MM.1S (cell line): ENCODE measurements around the gene TET1.
"Not testable (repeated sequence)": the region's sequence is repeated elsewhere in the genome, so short reads cannot be mapped to it uniquely, and the experiment has no call there.

Source experiments
- DNase-seq: peaks from one replicate; pipeline ENCODE4 v3.0.0-alpha.2; 2015
- H2AFZ ChIP-seq: fragments of 300-600 bp; sonication (generic); 2 replicates; pipeline ENCODE4 v1.6.0; 2016; ENCODE audit warnings: antibody characterized with exemption, low read length
- H3F3A ChIP-seq: fragments of 300-600 bp; sonication (generic); 2 replicates; pipeline ENCODE4 v1.6.1; 2016; ENCODE audit warnings: mild to moderate bottlenecking, antibody characterized with exemption, low read length, moderate library complexity, mixed read lengths; ENCODE audit not compliant: insufficient read depth
- H3K27ac ChIP-seq: fragments of 300-600 bp; sonication (generic); 2 replicates; pipeline ENCODE4 v1.5.1; 2016; ENCODE audit warnings: mild to moderate bottlenecking, low read length
- H3K27me3 ChIP-seq: fragments of 300-600 bp; sonication (generic); replicated peaks from 2 replicates; pipeline ENCODE4 v1.6.0; 2016; ENCODE audit warnings: low read length; ENCODE audit not compliant: insufficient read depth
- H3K36me3 ChIP-seq: fragments of 300-600 bp; sonication (generic); replicated peaks from 2 replicates; pipeline ENCODE4 v1.6.1; 2016; ENCODE audit warnings: mild to moderate bottlenecking, low read length, mixed read lengths; ENCODE audit not compliant: insufficient read depth
- H3K4me1 ChIP-seq: fragments of 300-600 bp; sonication (generic); 2 replicates; pipeline ENCODE4 v1.6.1; 2016; ENCODE audit warnings: low read length, mixed read lengths
- H3K4me2 ChIP-seq: fragments of 300-600 bp; sonication (generic); 2 replicates; pipeline ENCODE4 v1.6.0; 2016; ENCODE audit warnings: low read depth, low read length
- H3K4me3 ChIP-seq: fragments of 300-600 bp; sonication (generic); 2 replicates; pipeline ENCODE4 v1.5.1; 2016; ENCODE audit warnings: low read length, mixed read lengths
- H3K79me2 ChIP-seq: fragments of 300-600 bp; sonication (generic); 2 replicates; pipeline ENCODE4 v1.6.1; 2016; ENCODE audit warnings: mixed run types, low read length, mixed read lengths
- H3K9ac ChIP-seq: fragments of 300-600 bp; sonication (generic); 2 replicates; pipeline ENCODE4 v1.6.1; 2016; ENCODE audit warnings: low read length, mixed read lengths
- H3K9me2 ChIP-seq: fragments of 300-600 bp; sonication (generic); replicated peaks from 2 replicates; pipeline ENCODE4 v1.6.1; 2016; ENCODE audit warnings: mild to moderate bottlenecking, low read length, mixed read lengths; ENCODE audit not compliant: insufficient read depth
- H3K9me3 ChIP-seq: fragments of 300-600 bp; sonication (generic); replicated peaks from 2 replicates; pipeline ENCODE4 v1.6.1; 2016; ENCODE audit warnings: mild to moderate bottlenecking, low read length, mixed read lengths; ENCODE audit not compliant: insufficient read depth
- H4K20me1 ChIP-seq: fragments of 300-600 bp; sonication (generic); 2 replicates; pipeline ENCODE4 v1.6.1; 2016; ENCODE audit warnings: mild to moderate bottlenecking, low read length, moderate library complexity, mixed read lengths; ENCODE audit not compliant: insufficient read depth
- EZH2 ChIP-seq: fragments of 300-600 bp; sonication (generic); optimal IDR thresholded peaks from 2 replicates; pipeline ENCODE3; 2017; ENCODE audit warnings: low read depth, mild to moderate bottlenecking, antibody characterized with exemption, low read length, mixed read lengths
- EZH2phosphoT487 ChIP-seq: fragments of 300-600 bp; sonication (generic); IDR thresholded peaks from 2 replicates; pipeline ENCODE4 v1.6.1; 2018; ENCODE audit warnings: antibody characterized with exemption, low read length
- TF ChIP-seq, protein P1 (sequence below): fragments of 300-600 bp; sonication (generic); IDR thresholded peaks from 2 replicates; pipeline ENCODE4 v1.5.1; 2016; ENCODE audit warnings: antibody characterized with exemption, low read length, mixed read lengths

The TET1 gene

DNA sequence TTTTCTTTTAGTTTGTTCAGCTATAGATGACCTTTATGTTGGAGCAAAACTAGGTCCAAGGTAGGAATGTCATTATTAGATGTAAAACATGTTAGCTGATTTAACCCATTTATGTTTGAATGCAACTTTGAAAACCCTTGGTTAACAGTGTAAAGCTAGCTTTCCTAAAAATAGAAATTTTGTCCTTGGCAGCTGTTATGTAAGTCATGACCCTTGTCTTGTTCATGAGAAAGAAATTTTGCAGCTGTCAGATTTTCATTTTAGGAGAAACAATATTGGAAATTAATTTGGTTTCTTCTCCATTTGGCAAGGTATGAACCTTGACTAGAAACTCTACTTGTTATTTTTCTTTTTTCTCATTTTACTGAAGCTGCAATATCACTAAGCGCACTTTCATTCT, 137.0 kb downstream of the TET1 start:
- H3K4me1 ChIP-seq: no peaks in the 10 kb centered on the region
- H3K9me3 ChIP-seq: no peaks in the 10 kb centered on the region
- H3K9me2 ChIP-seq: no peaks in the 10 kb centered on the region
- H3F3A ChIP-seq: no peaks in the 10 kb centered on the region
- no peaks in the 10 kb centered on the region for H3K27me3 ChIP-seq
- no peaks in the 10 kb centered on the region for H3K79me2 ChIP-seq
- H4K20me1 ChIP-seq: no peaks in the 10 kb centered on the region
- no peak overlapping the region for H3K4me2 ChIP-seq
- H2AFZ ChIP-seq: no peak overlapping the region
- TF ChIP-seq EZH2 (no peak), EZH2phosphoT487 (no peak)
- TF ChIP-seq, protein P1, sequence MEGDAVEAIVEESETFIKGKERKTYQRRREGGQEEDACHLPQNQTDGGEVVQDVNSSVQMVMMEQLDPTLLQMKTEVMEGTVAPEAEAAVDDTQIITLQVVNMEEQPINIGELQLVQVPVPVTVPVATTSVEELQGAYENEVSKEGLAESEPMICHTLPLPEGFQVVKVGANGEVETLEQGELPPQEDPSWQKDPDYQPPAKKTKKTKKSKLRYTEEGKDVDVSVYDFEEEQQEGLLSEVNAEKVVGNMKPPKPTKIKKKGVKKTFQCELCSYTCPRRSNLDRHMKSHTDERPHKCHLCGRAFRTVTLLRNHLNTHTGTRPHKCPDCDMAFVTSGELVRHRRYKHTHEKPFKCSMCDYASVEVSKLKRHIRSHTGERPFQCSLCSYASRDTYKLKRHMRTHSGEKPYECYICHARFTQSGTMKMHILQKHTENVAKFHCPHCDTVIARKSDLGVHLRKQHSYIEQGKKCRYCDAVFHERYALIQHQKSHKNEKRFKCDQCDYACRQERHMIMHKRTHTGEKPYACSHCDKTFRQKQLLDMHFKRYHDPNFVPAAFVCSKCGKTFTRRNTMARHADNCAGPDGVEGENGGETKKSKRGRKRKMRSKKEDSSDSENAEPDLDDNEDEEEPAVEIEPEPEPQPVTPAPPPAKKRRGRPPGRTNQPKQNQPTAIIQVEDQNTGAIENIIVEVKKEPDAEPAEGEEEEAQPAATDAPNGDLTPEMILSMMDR: no peak
- H3K36me3 ChIP-seq: no peaks in the 10 kb centered on the region
- no peak for DNase-seq
- H3K27ac ChIP-seq: no peak overlapping the region
- H3K4me3 ChIP-seq: no peak overlapping the region
- no peak overlapping the region for H3K9ac ChIP-seq

DNA sequence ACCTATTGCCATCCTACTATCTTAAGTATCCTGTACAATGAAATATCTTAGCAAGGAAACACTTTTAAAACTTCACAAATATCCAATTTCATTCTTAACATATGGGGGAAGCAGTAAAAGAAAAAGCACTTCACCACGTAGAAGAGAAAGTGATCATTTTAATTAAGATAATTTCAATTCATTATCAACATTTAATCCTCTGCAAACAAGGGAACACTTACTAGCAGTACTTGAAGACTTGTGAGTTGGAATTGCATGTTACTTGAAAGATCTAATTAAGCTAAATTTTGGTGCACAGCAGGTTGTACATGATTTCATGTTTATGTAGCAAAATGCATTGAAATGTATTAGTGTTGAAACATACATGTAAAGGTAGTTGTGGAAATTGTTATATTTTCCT, 140.1 kb downstream of the TET1 start:
- no peaks in the 10 kb centered on the region for H3K36me3 ChIP-seq
- no peak overlapping the region for H3K27ac ChIP-seq
- H3F3A ChIP-seq: no peaks in the 10 kb centered on the region
- DNase-seq: no peak
- no peaks in the 10 kb centered on the region for H3K4me1 ChIP-seq
- H3K9ac ChIP-seq: no peak overlapping the region
- H3K79me2 ChIP-seq: no peaks in the 10 kb centered on the region
- no peak overlapping the region for H2AFZ ChIP-seq
- no peaks in the 10 kb centered on the region for H3K27me3 ChIP-seq
- H3K9me3 ChIP-seq: no peaks in the 10 kb centered on the region
- H3K9me2 ChIP-seq: no peaks in the 10 kb centered on the region
- no peak overlapping the region for H3K4me3 ChIP-seq
- TF ChIP-seq, protein P1: no peak
- no peak for TF ChIP-seq EZH2phosphoT487
- TF ChIP-seq EZH2: no peak
- no peak overlapping the region for H3K4me2 ChIP-seq
- H4K20me1 ChIP-seq: no peaks in the 10 kb centered on the region

DNA sequence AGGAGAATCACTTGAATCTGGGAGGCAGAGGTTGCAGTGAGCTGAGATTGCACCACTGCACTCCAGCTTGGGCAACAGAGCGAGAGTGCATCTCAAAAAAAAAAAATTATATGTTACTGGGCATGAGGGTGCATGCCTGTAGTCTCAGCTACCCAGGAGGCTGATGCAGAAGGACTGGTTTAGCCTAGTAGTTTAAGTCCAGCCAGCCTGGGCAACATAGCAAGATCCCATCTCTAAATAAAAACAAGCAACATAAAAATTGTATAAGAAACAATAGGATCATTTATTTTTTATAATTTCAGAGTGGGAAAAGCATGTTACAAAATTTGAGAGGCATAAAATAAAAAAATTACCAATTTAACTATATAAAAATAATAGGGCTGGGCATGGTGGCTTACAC, 145.4 kb downstream of the TET1 start:
- H3F3A ChIP-seq: no peaks in the 10 kb centered on the region
- no peaks in the 10 kb centered on the region for H3K9me2 ChIP-seq
- H3K4me2 ChIP-seq: no peak overlapping the region
- no peak for DNase-seq
- H4K20me1 ChIP-seq: no peaks in the 10 kb centered on the region
- H3K27me3 ChIP-seq: no peaks in the 10 kb centered on the region
- TF ChIP-seq EZH2 (no peak), EZH2phosphoT487 (no peak)
- TF ChIP-seq, protein P1: no peak
- no peaks in the 10 kb centered on the region for H3K9me3 ChIP-seq
- no peak overlapping the region for H3K9ac ChIP-seq
- no peak overlapping the region for H3K27ac ChIP-seq
- no peak overlapping the region for H2AFZ ChIP-seq
- no peaks in the 10 kb centered on the region for H3K4me1 ChIP-seq
- H3K4me3 ChIP-seq: no peak overlapping the region
- H3K36me3 ChIP-seq: no peaks in the 10 kb centered on the region
- no peaks in the 10 kb centered on the region for H3K79me2 ChIP-seq

DNA sequence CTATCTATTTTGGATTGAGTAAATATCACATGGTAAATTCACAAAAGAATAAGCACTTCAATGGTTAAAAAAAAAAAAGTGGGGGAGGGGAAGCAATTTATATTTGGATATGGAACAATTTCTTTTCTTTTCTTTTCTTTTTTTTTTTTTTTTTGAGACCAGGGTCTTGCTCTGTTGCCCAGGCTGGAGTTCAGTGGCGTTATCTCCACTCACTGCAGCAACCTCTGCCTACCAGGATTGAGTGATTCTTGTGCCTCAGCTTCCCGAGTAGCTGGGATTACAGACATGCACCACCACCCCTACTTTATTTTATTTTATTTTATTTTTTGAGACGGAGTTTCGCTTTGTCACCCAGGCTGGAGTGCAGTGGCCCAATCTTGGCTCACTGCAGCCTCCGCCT, 148.8 kb downstream of the TET1 start:
- H3K4me3 ChIP-seq, H2AFZ ChIP-seq, H3K27me3 ChIP-seq, H3K79me2 ChIP-seq, H3K36me3 ChIP-seq, H3K9me3 ChIP-seq, H3K27ac ChIP-seq, H3F3A ChIP-seq, H3K4me2 ChIP-seq, H3K4me1 ChIP-seq, H3K9me2 ChIP-seq, H4K20me1 ChIP-seq, H3K9ac ChIP-seq, DNase-seq: not testable (repeated sequence)

DNA sequence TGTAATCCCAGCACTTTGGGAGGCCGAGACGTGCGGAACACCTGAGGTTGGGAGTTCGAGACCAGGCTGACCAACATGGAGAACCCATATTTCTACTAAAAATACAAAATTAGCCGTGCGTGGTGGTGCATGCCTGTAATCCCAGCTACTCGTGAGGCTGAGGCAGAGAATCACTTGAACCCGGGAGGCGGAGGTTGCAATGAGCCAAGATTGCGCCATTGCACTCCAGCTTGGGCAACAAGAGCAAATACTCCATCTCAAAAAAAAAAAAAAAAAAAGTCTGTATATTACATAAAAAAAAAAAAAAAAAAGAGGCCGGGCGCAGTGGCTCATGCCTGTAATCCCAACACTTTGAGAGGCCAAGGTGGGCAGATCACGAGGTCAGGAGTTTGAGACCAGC, 152.9 kb downstream of the TET1 start:
- H3K4me3 ChIP-seq, H2AFZ ChIP-seq, H3K36me3 ChIP-seq, H3K27me3 ChIP-seq, H3K4me1 ChIP-seq, H3F3A ChIP-seq, DNase-seq, H3K9ac ChIP-seq, H3K4me2 ChIP-seq, H3K79me2 ChIP-seq, H3K9me2 ChIP-seq, H3K9me3 ChIP-seq, H4K20me1 ChIP-seq, H3K27ac ChIP-seq: not testable (repeated sequence)
